Uterus (tissue), 4 donors: ENCODE results near the gene MAP4K1. TPM values are rescaled to one million over a fixed set of nuclear protein-coding genes. Genes with fewer than 3 reads are reported as not detected.
A peak's percentile ranks its signal among the peaks of the same experiment; 100 is the strongest.

Source experiments
- DNase-seq, 2 donors: peaks; one replicate each; pipeline ENCODE4 v3.0.0-alpha.2; 2019 to 2020
- H3K27ac ChIP-seq, 2 donors: fragments of 200-600 bp; sonication (generic); 1 replicate in 1 of 2; 2 replicates in 1 of 2; pipeline ENCODE4 v1.5.1; 2016 to 2018
- H3K27me3 ChIP-seq, 2 donors: fragments of 200-600 bp; sonication (generic); one replicate each; pipeline ENCODE4 v1.5.1; 2018 to 2019; ENCODE audit warnings: control low read depth in 1 of 2
- H3K36me3 ChIP-seq, 2 donors: fragments of 200-600 bp; sonication (generic); one replicate each; pipeline ENCODE4 v1.5.1; 2019; ENCODE audit warnings: control low read depth in 1 of 2
- H3K4me1 ChIP-seq, 2 donors: fragments of 200-600 bp; sonication (generic); one replicate each; pipeline ENCODE4 v1.5.1; 2018 to 2019; ENCODE audit warnings: control low read depth in 1 of 2
- H3K4me3 ChIP-seq, 2 donors: fragments of 200-600 bp; sonication (generic); 1 replicate in 1 of 2; 2 replicates in 1 of 2; pipeline ENCODE4 v1.5.1; 2018 to 2019; ENCODE audit warnings: mild to moderate bottlenecking in 1 of 2
- H3K9me3 ChIP-seq, 2 donors: fragments of 200-600 bp; sonication (generic); one replicate each; pipeline ENCODE4 v1.5.1; 2019; ENCODE audit warnings: control low read depth in 1 of 2
- POLR2A ChIP-seq, 2 donors: fragments of 450-650 bp; IDR thresholded peaks; one replicate each; pipeline ENCODE4 v1.6.1; 2016; ENCODE audit warnings: antibody characterized with exemption in 2 of 2, mild to moderate bottlenecking in 1 of 2, moderate library complexity in 1 of 2
- intact Hi-C: fragments of 100-400 bp; cut with DNase I; formaldehyde crosslinking; loops from one replicate; pipeline ENCODE4 v1.15.1; 2023; ENCODE audit warnings: low total_unique reads
- total RNA-seq, 4 donors: library from RNA; depleted of rRNA in 3 of 4; stranded (reverse); fragments of >200 nt in 3 of 4; gene quantifications; one replicate each; pipeline versions ENCODE4 v1.1.0 to v1.2.4, GENCODE V29; 2014 to 2023
- TF ChIP-seq, protein P1 (sequence below), 4 experiments: fragments of 200-600 bp in 2 of 4; fragments of 450-650 bp in 2 of 4; sonication (generic) in 2 of 4; IDR thresholded peaks; one replicate each; pipeline ENCODE4 v1.5.1; 2016 to 2019; ENCODE audit warnings: antibody characterized with exemption in 4 of 4, mild to moderate bottlenecking in 2 of 4, moderate library complexity in 1 of 4
- donor health status: DM: yes; HTN: yes; CAD: no.

MAP4K1 gene
- total RNA-seq = 1 to 10 TPM in 2 of 4 donors, under 1 TPM in 1, not detected in 1; 0.55 to 4.5 (median 3.6) TPM

DNA sequence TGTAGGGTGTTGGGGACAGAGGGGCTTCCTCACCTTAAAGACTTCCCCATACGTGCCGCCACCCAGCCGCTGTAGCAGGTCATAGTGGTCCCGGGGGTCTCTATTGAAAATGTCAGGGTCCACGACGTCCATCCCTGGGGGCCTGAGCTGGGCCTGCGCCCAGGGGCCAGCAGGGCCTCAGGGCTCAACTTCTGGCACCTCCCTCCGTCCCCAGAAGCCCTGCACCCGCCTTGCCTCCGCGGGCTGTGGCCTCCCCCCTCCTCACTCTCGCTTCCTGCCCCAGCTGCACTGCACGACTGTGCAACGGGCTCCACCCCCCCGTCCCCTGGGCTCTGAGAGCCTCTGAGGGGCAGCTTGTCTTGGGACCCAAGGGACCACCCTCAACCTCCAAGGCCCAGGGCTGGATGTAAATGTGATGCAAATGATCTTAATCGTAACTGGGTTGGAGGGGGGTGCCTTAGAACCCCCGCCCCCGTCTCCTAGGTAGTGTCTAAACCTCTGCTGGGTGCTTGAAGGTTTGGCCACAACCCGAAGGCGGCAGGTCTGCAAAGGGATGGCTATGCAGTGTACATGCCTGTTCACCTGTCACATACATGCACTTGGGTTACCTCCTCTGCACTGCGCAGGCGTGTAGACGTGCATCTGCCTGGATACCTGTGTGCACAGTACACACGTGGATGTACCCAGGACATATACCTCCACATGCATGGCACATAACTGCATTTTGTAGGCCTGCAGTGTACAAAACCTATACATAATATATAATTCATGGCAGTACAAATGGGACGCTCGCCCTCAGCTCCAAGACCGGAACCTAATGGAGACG is at the start of gene MAP4K1:
TSS of gene MAP4K1 (minus strand) at position 190 of the 826 bp plus-strand sequence. CDS start at position 132, 58 bp downstream.
- H3K4me3 ChIP-seq = peak within 1 kb of the TSS; percentile 67 to 90
- DNase-seq = peak in 1 of 2 donors; percentile 28
- H3K4me1 ChIP-seq = no peaks in the 10 kb centered on the region
- H3K36me3 ChIP-seq = no peaks in the 10 kb centered on the region
- intact Hi-C loops = no loop called here
- no peaks in the 10 kb centered on the region for H3K9me3 ChIP-seq
- no peak for TF ChIP-seq POLR2A (IDR thresholded peaks at IDR 0.05)
- TF ChIP-seq, protein P1, sequence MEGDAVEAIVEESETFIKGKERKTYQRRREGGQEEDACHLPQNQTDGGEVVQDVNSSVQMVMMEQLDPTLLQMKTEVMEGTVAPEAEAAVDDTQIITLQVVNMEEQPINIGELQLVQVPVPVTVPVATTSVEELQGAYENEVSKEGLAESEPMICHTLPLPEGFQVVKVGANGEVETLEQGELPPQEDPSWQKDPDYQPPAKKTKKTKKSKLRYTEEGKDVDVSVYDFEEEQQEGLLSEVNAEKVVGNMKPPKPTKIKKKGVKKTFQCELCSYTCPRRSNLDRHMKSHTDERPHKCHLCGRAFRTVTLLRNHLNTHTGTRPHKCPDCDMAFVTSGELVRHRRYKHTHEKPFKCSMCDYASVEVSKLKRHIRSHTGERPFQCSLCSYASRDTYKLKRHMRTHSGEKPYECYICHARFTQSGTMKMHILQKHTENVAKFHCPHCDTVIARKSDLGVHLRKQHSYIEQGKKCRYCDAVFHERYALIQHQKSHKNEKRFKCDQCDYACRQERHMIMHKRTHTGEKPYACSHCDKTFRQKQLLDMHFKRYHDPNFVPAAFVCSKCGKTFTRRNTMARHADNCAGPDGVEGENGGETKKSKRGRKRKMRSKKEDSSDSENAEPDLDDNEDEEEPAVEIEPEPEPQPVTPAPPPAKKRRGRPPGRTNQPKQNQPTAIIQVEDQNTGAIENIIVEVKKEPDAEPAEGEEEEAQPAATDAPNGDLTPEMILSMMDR (IDR thresholded peaks at IDR 0.05) = no peak
- peak within 1 kb of the TSS; percentile 58 to 77 for H3K27ac ChIP-seq
- H3K27me3 ChIP-seq = no peaks in the 10 kb centered on the region

DNA sequence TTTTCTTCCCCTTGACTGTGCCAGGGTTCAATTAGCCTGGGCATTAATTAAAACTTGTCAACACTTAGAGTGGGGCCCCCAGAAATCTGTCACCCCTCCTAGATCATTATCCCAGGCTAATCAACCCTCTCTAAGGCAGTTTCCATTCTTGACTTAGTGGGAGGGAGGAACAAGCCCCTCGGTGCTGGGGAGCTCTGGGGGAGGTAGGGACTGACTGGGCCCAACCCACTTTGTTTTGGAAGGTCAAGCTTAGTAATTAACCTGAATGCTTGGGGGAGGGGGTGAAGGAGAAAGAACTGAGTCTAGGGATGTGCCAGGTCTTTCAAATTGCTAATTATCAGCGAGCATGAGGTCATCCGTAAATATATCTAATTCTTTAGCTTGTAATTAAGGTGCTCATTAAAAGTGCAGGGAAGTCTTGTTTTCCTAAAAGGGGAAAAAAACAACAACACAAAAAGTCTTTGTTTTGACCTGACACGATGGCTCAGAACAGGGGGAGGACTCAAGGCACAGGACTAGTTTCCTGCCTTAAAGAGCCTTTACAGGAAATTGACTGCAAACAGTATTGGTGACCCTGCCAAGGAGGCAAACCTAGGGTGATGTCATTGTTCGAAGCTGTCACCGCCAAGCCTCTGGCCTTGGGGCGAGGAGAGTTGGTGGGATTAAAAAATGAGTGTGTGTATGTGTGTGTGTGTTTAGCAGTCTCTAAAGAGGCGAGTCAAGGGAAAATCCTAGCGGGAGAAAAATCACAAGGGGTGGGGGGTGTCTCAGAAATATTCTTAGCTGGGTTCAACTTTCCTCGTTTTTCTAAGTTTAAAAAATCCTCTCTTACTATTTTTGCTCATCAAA is 49.1 kb upstream of the MAP4K1 start:
- H3K4me3 ChIP-seq = no peak overlapping the region
- peaks cover 33 to 72% of the 10 kb centered on the region in 2 donors for H3K4me1 ChIP-seq
- peak overlapping the region; percentile 98 for H3K27ac ChIP-seq
- no peak for TF ChIP-seq POLR2A (IDR thresholded peaks at IDR 0.05)
- TF ChIP-seq, protein P1 (IDR thresholded peaks at IDR 0.05) = no peak
- intact Hi-C loops = no loop called here
- H3K9me3 ChIP-seq = no peaks in the 10 kb centered on the region
- DNase-seq = no peak
- no peaks in the 10 kb centered on the region for H3K36me3 ChIP-seq
- H3K27me3 ChIP-seq = no peaks in the 10 kb centered on the region

DNA sequence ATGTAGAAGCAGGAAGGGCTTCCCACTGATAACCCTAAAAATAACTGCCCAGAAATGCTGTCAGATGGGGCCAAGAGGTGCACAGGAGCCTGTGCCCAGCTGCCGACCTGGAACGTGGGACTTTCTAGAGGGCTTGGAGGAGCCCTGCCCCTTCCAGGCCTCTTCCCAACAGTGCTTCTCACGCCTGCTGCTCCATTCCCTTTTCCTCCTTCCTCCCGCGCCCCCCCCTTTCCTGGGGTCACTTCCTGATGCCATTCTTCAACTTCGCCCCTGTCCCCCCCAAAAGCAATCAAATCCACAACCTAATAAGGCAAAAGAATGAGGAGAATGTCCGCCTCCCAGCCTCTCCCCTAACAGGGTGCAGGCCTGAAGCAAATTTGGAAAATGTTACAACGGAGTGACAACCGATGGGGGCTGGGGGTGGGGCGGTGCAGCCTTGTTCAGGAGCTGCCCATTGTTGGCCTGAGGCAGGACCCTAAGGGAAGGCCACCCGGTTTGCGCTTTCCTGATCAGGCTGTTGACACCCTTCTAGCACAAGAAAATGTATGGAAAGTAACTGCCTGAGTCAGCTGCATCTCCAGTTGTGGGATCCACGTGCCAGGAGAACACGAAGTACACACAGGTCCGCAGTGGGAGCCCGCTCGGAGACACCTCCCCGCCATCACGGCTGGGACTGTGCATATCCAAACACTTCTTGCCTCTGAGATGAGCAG is 48.4 kb upstream of the MAP4K1 start:
- Histone ChIP-seq H3K27me3 (no peaks in the 10 kb centered on the region), H3K27ac (peak overlapping the region; percentile 98), H3K9me3 (no peaks in the 10 kb centered on the region), H3K36me3 (no peaks in the 10 kb centered on the region), H3K4me3 (no peak overlapping the region), H3K4me1 (peaks cover 39 to 73% of the 10 kb centered on the region in 2 donors)
- DNase-seq = peak; percentile 79 to 87
- TF ChIP-seq POLR2A (IDR thresholded peaks at IDR 0.05) = peak; percentile 30 to 42
- TF ChIP-seq, protein P1 (IDR thresholded peaks at IDR 0.05) = no peak
- intact Hi-C loops = no loop called here

DNA sequence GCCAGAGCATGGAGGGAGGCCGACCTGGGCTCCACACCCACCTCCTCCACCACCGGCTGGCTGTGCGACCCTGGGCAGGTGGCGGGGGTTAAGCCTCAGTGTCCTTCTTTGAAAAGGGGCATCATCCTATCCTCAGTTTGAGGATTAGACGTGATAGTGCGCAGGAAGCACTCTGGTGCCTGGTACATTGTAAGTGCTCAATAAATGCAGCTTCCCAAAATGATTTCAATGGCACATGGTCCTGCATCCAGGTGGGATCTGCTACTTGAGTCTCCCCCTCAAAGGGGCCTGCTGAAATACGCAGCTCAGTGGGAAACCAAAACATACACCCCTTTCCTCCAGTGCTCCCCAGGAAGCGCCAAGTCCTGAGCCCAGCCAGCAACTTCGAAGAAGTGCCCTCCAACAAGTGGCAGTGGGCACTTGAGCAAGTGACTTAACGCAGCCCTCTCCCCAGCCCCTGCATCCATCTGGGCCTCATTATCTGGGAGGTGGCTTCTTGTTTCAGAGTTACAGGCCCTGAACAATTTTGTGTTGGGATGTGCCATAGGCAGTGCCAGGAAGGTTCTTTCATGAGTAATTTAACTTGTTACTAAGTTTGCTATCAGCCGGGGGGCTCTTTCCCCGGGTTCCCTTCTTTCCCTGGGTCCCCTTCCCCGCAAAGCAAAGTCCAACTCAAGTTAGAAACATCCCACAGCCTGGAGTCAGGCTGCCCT is 47.6 kb upstream of the MAP4K1 start:
- peaks cover 40 to 72% of the 10 kb centered on the region in 2 donors for H3K4me1 ChIP-seq
- H3K4me3 ChIP-seq = no peak overlapping the region
- H3K27me3 ChIP-seq = no peaks in the 10 kb centered on the region

More for the DNA sequence above, 47.6 kb upstream of the MAP4K1 start:
- Histone ChIP-seq H3K36me3 (no peaks in the 10 kb centered on the region), H3K27ac (peak overlapping the region; percentile 98), H3K9me3 (no peaks in the 10 kb centered on the region)
- no peak for DNase-seq
- intact Hi-C loops = no loop called here
- TF ChIP-seq, protein P1 (IDR thresholded peaks at IDR 0.05) = no peak
- TF ChIP-seq POLR2A (IDR thresholded peaks at IDR 0.05) = no peak
